NCI-H1930 (cell line): Measurements from ENCODE around the gene EVC2.

ENCODE experiments used
- DNase-seq, 2 experiments: peaks; one replicate each; lab custom pipeline; 2025; lab: John Stamatoyannopoulos, UW

Gene EVC2

GRCh38 chr4:5562476-5562875 lies 145.9 kb downstream of the EVC2 start:
- no peak for DNase-seq

- DNase-seq = no peak
Observed at GRCh38 chr4:5561286-5561685, 147.1 kb downstream of the EVC2 start.

GRCh38 chr4:5558502-5558901 lies 149.9 kb downstream of the EVC2 start:
- no peak for DNase-seq

GRCh38 chr4:5554376-5554775 lies 154.0 kb downstream of the EVC2 start:
- DNase-seq = no peak

- no peak for DNase-seq
Observed at GRCh38 chr4:5553801-5554200, 154.6 kb downstream of the EVC2 start.

- DNase-seq = no peak
Observed at GRCh38 chr4:5552451-5552850, 155.9 kb downstream of the EVC2 start.

GRCh38 chr4:5547651-5548249 lies 160.6 kb downstream of the EVC2 start:
- no peak for DNase-seq

- no peak for DNase-seq
Observed at GRCh38 chr4:5545271-5545670, 163.1 kb downstream of the EVC2 start.

GRCh38 chr4:5544762-5545161 lies 163.6 kb downstream of the EVC2 start:
- DNase-seq = no peak

- DNase-seq = no peak
Observed at GRCh38 chr4:5543681-5544080, 164.7 kb downstream of the EVC2 start.

GRCh38 chr4:5541169-5541568 lies 167.2 kb downstream of the EVC2 start:
- DNase-seq = no peak

GRCh38 chr4:5539584-5539983 lies 168.8 kb downstream of the EVC2 start:
- no peak for DNase-seq

GRCh38 chr4:5532100-5532499 lies 176.3 kb downstream of the EVC2 start:
- no peak for DNase-seq

GRCh38 chr4:5528031-5528436 lies 180.3 kb downstream of the EVC2 start:
- no peak for DNase-seq

- DNase-seq = no peak
Observed at GRCh38 chr4:5527211-5527610, 181.1 kb downstream of the EVC2 start.

- no peak for DNase-seq
Observed at GRCh38 chr4:5526080-5526846, 182.1 kb downstream of the EVC2 start.

- no peak for DNase-seq
Observed at GRCh38 chr4:5524446-5525299, 183.7 kb downstream of the EVC2 start.

- no peak for DNase-seq
Observed at GRCh38 chr4:5517372-5517771, 191.0 kb downstream of the EVC2 start.

- no peak for DNase-seq
Observed at GRCh38 chr4:5515646-5516045, 192.7 kb downstream of the EVC2 start.
